Stimulated activated CD4-positive, alpha-beta T cell treated with anti-CD3 and anti-CD28 coated beads, TNF-alpha, amount 100 ng/mL, for 1 hour (primary cell): ENCODE data around the gene ERC2.

Experiments
- DNase-seq, 3 donors: peaks; one replicate each; pipeline ENCODE4 v3.0.0-alpha.2; 2020; ENCODE audit warnings: low read depth in 3 of 3, low spot score in 1 of 3

ERC2 gene

DNA sequence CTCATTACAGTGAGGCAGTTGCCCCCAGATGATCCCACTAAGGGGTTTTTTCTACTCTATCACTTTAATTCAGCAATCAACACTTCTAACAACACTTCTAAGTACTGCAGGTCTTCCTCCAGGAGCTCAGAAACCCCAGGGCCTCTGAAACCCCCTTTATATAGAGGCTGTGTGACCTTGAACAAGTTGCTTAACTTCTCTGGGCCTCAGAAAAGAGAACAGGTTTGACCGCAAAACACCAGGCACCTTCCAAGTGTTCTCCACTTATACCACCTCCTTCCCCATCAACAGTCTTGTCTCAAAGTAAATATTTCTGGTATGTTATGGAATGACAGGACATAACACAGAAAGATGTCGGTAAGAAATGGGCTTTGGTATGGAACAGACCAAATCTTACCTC, 895.5 kb downstream of the ERC2 start:
- no peak for DNase-seq

DNA sequence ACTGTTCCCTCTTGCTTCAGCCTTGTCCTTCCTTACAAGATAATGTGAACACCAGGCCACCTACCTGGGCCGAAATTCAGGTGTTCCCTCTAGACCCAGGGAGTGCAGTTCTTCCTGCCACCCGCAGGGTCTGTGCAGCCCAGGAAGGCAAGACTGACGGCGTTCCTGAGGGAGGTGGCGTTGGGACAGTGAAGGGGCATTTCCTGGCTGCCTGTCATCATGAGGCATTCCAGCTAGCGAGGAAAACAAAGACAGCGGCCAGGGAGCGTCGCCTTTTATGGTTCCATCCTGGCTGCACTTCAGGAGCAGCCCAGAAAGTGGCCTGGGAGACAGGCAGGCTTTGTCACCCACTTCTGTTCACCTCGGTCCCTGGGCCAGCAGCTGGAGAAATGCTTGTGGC, 896.4 kb downstream of the ERC2 start:
- no peak for DNase-seq

DNA sequence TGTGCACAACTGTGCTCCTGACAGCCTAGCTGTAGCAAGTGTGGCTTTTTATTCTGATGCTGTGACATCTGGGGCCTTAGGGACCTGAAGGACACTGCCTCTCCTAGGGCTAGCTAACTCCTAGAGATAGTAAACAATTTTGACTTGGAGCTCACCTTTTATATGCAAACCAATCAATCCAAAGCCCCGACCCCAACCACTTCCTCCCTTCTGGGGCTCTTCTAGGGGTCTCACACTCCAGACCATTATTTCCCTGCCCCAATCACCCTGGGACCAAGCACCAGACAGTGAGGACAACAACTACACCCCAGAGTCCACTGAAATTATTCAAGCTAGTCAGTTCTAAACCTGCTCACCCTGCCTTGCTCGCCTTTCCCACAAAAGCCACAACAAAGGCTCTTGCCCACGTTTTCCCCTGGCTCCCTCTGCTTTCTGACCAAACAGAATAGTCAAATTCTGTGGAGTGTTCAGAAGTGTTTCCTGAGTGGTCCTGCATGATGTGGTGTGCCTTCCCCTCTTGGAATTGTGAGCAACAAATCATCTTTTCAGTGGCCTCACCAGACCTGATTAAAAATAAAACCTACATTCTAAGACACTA, 897.0 kb downstream of the ERC2 start:
- no peak for DNase-seq

DNA sequence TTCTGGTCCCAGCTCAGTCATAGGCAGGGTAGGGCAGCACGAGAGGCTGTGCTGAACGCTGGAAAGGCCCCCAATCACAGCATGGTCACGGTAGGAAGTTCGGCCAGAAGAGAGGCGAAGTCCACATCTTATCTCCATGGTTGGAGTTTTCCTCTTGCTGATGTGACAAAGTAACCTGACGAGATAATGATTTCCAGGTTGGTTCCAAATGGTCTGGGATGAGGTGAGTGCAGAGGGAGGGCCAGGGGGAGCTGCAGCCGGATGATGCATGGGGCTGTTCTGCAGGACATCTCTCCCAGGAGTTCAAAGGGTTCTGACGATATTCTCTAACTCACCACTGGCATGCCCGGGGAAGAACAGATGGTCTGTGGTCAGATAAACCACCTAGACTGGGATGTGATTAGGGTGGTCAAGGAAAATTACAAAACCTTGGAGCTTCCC, 898.0 kb downstream of the ERC2 start:
- DNase-seq: no peak

- DNase-seq: no peak
Measured at GRCh38 chr3:55569033-55569599, 899.2 kb downstream of the ERC2 start.

DNA sequence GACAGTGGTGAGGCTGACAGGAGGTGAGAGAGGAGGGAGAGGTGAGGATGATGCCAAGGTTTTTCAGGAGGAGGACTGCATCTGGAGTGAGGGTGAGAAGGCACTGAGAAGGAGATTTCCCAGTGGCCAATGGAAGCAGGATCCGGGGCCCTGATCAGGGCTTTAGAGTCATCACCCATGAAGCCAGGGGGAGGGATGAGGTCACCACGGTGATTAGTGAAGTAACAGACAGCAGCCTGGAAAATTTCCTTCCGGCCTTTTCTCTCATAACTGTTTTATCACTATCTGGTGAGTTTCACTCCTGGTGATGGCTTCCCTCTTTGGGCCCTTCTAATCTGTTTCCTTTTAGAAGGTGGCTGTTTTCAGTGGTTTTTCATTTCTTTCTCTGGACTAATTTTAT, 900.7 kb downstream of the ERC2 start:
- DNase-seq: no peak

GRCh38 chr3:55567121-55567520, 901.1 kb downstream of the ERC2 start:
- DNase-seq: no peak

- DNase-seq: no peak
Measured at GRCh38 chr3:55565521-55565920, 902.7 kb downstream of the ERC2 start.

DNA sequence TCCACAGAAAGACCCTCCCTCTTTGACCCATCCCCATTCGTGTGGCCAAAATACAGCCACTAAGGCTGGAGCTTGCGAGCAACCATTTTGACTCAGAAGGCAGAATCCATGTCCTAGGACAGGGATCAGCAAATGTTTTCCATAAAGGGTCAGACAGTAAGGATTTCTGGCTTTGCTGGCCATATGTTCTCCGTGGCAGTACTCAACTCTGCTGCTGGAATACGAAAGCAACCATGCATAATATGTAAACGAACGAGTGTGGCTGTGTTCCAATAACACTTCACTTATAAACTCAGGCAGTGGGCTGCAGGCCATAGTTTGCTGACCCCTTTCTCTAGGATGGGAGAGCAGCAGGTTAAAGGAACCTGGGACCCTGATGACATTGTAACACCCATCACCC, 903.5 kb downstream of the ERC2 start:
- no peak for DNase-seq

DNA sequence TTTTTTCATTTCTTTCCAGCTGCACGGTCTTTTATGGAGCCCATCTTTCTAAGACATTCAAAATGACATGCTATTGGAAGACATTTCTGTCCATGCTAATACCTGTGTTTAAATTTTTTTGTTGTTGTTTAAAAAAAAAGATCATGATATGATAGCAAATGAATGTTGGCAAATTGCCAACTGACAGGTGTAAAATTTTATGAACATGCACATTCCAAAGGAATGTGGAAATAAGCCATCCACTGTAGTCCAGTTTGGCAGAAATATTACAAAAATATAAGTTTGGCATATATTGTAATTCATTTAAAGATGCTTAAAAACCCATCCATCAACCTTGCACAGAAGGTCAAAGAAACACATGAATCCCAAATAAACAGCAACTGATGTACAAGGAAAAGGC, 905.6 kb downstream of the ERC2 start:
- DNase-seq: no peak

GRCh38 chr3:55559500-55560423, 908.5 kb downstream of the ERC2 start:
- no peak for DNase-seq

GRCh38 chr3:55558316-55558715, 910.0 kb downstream of the ERC2 start:
- DNase-seq: no peak

GRCh38 chr3:55557549-55557948, 910.7 kb downstream of the ERC2 start:
- DNase-seq: no peak

DNA sequence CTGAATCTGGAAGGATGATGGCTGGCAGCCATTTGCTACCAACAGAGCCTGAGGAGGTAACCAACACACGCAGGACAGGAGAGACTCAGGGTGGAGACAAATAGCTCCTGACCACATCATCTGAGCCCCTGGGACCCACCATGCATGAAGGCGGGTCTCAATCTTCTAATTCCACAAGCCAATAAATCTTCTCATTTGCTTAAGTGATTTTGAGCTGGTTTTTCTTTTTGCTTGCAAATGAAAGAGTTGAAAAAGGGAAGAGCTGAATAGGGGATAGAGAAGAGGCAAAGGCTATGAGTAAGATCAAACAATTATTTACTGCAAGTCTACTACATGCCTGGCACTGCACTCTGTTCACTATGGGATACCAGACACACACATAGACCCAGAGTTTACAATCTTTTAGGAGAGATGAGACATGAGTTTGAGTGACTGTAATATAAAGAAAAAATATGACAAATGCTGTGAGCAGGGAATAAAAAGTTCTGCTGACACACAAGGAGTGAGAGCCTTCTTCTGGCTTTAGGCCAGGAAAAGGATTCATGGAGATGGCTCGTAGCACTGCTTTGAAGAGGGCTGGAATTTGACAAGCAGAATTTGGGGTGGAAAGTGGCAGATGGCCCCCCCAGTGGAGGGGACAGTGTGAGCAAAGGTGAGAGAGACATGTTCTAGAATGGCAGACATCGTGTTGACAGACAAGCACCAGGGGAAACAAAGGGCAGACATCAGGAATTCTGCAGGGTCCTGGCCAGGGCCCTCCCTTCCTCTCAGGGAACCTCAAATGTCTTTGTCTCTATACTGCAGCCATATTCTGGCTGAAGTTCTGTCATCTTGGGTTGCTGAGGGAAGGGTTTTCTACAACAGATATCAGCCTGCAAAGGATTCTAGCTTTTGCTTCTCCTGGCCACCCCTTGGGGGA, 911.4 kb downstream of the ERC2 start:
- no peak for DNase-seq

GRCh38 chr3:55555873-55556618, 912.2 kb downstream of the ERC2 start:
- no peak for DNase-seq

- DNase-seq: no peak
Measured at GRCh38 chr3:55554634-55555425, 913.4 kb downstream of the ERC2 start.

DNA sequence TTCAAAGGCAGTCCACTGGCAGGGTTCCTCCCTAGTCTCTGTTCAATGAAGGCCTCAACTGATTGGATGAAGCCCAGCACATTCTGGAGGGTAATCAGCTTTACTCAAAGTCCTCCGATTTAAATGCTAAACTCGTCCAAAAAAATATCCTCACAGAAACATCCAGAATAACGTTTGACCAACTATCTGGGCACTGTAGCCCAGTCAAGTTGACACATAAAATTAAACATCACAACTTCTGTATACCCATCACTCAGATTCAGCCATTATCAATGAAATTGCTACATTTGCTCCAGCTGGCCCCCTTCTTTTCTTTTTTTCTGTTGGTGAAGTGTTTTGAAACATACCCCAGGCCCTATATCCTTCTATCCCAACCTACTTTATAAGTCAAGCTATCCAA, 916.6 kb downstream of the ERC2 start:
- DNase-seq: no peak

GRCh38 chr3:55549177-55549576, 919.1 kb downstream of the ERC2 start:
- no peak for DNase-seq

DNA sequence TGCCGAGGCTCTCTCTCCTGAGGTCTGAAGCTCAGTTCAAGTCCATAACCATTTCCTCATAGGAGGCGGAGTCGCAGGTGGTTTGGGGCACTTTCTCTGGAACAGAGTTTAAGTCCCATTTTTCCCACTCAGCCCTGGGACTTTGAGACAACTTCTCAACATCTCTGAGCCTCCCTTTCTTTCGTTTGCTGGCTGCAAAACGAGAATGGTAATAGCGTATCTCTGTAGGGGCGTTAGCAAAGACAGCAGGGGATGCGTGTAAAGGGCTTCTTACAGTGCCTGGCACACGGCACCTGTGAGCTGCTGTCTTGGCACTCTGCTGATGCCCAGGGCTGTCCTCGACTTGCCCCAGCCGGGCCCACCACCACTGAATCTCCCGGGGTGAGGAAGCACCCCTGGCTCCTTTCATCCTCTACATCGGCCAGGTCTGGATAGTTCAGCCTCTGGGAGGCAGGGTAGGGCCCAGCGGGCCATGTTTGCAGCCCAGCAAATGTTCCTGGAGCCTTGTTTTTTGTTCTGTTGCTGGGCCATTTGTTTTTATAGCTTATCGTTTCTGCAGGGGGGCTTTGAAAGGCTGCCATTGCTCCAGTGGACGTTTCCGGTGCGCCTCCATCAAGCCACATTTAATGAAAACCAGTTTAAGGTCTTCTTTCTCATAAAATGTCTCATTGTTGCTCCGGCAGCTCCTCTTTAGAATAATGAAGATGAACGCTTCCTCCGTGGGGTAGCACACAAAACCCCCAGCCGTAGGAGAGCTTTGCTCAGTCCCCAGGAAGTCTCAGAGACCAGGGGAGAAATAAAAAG, 921.2 kb downstream of the ERC2 start:
- no peak for DNase-seq
